ENCODE measurements around the gene PIAS1.

PIAS1 gene

GRCh38 chr15:68223171-68223570, 169.1 kb downstream of the PIAS1 start:
- Histone ChIP-seq H3K27me3 (ENCODE audit: insufficient read depth, poor library complexity, severe bottlenecking) (no peaks in the 10 kb centered on the region), H3K27ac (replicated peaks) (no peak overlapping the region), H3K4me3 (replicated peaks; ENCODE audit: insufficient read depth, low read length) (no peak overlapping the region)
- DNase-seq (ENCODE audit: low read depth in 1 of 2, low spot score in 1 of 2) = no peak
- TF ChIP-seq POLR2AphosphoS5 (IDR thresholded peaks at IDR 0.05; ENCODE audit: low read depth) (no peak), GABPA (IDR thresholded peaks at IDR 0.05; ENCODE audit: low read depth) (no peak), SPI1 (IDR thresholded peaks at IDR 0.05; ENCODE audit: borderline replicate concordance, low read depth) (no peak), CTCF (IDR thresholded peaks at IDR 0.05; ENCODE audit: insufficient read depth, low read length) (no peak), REST (IDR thresholded peaks at IDR 0.05; ENCODE audit: insufficient replicate concordance, low read depth) (no peak)

GRCh38 chr15:68224108-68224507, 170.0 kb downstream of the PIAS1 start:
- H3K27ac ChIP-seq (replicated peaks) = no peak overlapping the region
- DNase-seq (ENCODE audit: low read depth in 1 of 2, low spot score in 1 of 2) = no peak
- no peaks in the 10 kb centered on the region for H3K27me3 ChIP-seq (ENCODE audit: insufficient read depth, poor library complexity, severe bottlenecking)
- H3K4me3 ChIP-seq (replicated peaks; ENCODE audit: insufficient read depth, low read length) = no peak overlapping the region
- TF ChIP-seq SPI1 (IDR thresholded peaks at IDR 0.05; ENCODE audit: borderline replicate concordance, low read depth) = no peak
- TF ChIP-seq GABPA (IDR thresholded peaks at IDR 0.05; ENCODE audit: low read depth) = no peak
- no peak for TF ChIP-seq CTCF (IDR thresholded peaks at IDR 0.05; ENCODE audit: insufficient read depth, low read length)
- no peak for TF ChIP-seq REST (IDR thresholded peaks at IDR 0.05; ENCODE audit: insufficient replicate concordance, low read depth)

- Histone ChIP-seq H3K4me3 (replicated peaks; ENCODE audit: insufficient read depth, low read length) (no peak overlapping the region), H3K27ac (replicated peaks) (no peak overlapping the region)
- DNase-seq (ENCODE audit: low read depth in 1 of 2, low spot score in 1 of 2) = peak; percentile 40 to 60
Observed at GRCh38 chr15:68224546-68225250, 170.6 kb downstream of the PIAS1 start.

More at GRCh38 chr15:68224546-68225250, 170.6 kb downstream of the PIAS1 start:
- TF ChIP-seq CTCF (IDR thresholded peaks at IDR 0.05; ENCODE audit: insufficient read depth, low read length) (no peak), POLR2AphosphoS5 (IDR thresholded peaks at IDR 0.05; ENCODE audit: low read depth) (no peak), SPI1 (IDR thresholded peaks at IDR 0.05; ENCODE audit: borderline replicate concordance, low read depth) (no peak), REST (IDR thresholded peaks at IDR 0.05; ENCODE audit: insufficient replicate concordance, low read depth) (no peak), GABPA (IDR thresholded peaks at IDR 0.05; ENCODE audit: low read depth) (no peak)
- no peaks in the 10 kb centered on the region for H3K27me3 ChIP-seq (ENCODE audit: insufficient read depth, poor library complexity, severe bottlenecking)
